ENCODE measurements around the gene PHC2.
"Not testable (repeated sequence)": the region's sequence is repeated elsewhere in the genome, so short reads cannot be mapped to it uniquely, and the experiment has no call there.

PHC2 gene

DNA sequence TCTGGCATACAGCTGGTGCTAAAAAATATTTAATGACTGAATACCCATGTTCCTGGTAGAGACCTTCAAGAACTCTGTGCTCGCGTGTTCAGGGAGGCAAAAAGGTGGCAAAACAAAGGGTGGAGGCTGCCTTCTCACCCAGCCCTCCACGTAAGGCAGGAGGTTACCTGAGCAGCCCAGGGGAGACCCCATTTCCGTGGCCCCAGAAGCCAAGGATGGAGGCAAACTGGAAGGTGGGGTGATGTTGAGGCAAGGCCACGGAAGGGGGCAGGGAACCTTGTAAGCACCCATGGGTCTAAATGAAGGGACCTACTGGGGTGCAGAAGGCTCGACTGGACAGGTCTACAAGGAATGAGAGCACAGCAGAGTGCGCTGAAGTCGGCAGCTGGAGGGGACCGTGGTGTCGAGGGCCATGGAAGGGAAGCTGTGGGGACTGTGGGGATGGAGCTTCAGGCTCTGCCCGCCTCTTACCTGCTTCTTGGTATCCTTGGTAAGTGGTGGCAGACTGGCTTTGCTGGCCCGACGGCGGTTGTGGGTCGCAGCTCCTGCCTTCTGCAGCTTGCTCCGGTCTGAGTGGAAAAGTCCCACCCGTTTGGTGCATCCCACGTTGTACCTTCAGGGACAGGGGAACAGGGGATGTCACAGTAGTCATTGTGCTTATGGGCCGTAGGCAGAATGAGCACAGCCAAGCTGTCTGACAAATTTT is 101.1 kb downstream of the PHC2 start:
- DNase-seq, result no peak

DNA sequence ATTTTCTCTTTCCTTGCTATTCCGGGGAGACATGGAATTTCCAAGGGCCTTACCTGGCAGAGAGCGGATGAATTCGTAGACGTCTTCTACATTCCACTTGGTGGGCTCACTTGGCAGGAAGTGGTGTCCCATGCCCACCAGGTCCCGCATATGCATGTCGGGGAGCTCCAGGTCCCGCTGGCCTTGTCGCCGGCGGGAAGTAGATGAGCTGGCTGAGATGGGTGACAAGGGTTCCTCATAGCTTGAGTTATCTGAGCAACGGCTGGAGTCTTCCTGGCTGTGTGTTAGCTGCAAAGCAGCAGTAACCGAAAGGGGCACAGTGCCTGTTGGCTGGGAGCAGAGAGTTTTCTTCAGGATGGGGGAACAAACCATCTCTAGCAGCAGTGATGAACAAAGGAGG is 102.1 kb downstream of the PHC2 start:
- DNase-seq, result peak; percentile 1

DNA sequence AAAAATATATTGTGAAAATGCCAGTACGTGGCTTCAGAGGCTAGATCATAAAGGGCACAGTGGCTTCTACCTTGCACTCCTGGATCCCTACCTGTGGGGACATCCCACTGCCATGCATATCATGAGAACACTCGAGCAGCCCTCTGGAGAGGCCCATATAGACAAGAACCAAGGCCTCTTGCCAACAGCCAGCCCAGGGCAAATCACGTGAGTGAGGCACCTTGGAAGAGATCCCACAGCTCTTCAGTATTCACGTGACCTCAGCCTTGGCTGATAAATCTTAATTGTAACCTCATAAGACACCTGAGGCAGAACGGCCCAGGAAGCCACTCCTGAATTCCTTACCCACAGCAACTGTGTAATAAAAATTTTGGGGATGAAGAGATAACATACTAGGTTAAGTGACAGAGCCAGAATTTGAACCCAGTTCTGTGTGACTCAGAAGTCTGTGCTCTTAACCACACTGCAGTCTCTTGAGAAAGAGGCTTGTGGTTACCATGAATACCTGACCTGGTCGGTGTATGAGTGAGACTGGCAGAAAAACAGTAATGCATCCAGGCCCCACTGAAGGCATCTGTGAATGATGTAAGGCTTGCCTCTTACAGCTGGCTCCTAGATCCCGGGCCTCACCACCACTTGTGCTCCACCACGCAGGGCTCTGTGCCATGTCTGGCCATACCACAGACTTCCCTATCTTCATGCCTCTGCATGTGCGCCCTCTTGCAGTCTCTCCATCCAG is 103.1 kb downstream of the PHC2 start:
- DNase-seq, result peak; percentile 97

DNA sequence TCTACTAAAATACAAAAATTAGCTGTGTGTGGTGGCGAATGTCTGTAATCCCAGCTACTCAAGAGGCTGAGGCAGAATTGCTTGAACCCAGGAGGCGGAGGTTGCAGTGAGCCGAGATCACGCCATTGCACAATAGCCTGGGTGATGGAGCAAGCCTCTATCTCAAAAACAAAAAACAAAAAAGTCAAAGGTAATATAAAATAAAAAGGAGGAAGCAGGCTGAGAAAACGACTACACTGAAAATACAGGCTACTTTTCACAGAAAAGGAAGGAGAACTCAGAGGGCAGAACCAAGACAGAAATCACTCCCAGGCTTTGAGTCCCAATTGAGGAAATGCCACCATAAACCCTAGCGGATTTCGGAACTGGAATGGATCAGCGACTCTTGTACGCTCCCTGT is 104.1 kb downstream of the PHC2 start:
- DNase-seq, result no peak

DNA sequence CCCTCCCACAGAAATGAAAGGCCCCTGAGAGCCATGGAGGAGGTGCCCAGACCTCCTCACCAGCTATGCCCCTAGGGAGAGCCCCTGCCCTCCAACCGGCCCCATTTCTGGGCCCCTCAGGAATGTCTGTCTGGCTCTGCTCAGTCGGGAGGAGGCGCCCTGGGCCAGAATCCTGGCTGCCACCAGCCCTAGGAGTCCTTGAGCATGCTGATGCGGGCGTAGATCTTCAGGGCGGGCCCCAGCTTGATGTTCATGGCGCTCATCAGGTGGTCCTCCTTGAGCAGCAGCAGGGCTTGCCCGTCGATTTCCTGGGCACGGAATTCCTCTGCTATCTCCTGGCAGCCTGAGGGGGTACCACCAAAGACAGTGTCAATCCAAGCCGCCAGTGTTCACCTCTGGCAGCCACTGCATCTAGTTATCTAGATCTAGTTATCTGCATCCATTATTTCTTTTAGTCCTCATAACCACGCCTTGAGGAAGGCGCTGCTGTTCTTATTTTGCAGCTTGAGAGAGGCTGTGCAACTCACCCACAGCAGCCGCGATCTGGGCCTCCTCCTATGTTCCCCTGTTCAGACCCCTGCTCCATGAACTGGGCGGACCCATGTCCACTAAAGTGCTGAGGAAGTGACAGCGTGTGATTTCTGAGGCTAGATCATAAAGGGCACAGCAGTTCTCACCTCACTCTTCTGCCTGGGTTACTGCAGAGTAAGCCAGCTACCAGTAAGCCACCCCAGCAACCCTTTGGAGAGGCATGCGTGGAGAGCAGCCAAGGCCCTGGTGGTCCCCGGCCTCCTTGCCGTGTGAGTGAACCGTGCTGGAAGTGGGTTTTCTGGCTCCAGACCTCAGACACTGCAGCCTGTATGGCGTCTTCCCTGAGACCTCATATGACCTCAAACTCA is 106.0 kb downstream of the PHC2 start:
- no peak for DNase-seq

DNA sequence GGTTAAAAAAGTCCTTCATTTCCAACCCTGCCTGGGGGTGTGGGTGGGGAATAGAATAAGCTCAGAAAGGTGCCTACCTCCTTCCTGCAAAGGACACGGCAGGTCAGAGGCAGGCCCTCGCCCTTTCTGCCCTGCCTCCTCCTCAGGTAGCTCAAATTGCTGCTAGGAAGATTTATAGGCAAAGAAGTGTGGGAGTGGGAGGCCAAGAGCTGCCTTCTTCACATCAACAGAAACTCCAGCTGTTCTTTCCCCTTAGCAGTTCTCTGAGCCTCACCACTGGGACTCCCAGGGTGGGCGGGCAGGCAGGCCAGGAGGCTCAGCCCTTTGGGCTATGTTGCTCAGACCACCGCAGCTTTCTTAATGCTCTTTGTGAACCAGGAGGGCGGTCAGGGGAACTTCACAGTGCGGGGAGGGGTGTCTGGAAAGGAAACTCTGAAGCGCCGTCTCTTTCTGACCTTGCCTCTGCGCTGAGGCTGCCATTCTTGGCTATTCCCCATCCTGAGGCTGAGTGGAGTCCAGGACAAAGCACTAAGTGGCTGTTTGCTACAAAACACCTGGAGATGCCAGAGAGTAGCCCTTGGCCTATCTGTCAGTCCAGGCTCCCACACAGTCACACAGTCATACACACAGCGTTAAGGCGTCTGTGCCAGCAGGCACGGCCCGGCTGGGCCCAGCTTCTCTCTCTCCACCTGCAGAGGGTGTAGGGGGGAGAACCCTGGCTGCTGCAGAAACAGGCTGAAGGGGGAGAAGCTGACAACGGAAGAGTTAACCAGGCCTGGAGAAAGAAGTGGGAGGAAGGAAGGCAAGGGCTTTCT is 107.0 kb downstream of the PHC2 start:
- DNase-seq, result no peak

DNA sequence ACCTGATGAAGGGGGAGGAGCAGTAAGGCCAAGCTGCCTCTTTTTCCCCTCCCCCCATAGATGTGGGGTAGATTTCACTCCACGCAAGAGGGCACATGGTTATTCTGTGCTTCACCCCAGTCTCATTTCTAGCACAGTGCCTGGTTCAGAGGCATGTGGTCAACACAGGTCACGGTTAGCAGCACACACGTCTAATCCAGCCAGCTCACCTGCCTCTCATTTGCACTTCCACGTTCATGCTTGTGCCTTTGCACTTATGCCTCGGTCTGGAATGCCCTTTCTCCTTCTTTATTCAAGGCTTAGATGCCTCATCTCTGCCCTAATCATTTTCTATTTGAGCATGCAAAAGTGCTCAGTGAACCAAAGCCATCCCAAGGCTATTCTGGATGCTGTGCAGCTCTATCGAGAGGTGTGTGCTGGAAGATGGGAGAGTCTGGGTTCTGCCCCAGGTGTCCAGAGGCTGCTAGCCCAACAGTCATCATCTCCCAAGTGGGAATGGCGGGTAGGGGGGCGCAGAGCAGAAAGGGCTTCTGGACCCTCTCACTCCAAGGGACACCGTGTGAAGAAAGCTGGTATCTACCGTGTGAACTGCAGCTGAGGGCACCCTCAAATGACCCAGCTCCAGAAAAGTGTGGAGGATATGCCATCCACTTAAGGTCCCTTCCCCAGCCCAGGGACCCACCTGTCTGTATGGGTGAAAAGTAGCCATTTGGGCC is 107.9 kb downstream of the PHC2 start:
- no peak for DNase-seq

DNA sequence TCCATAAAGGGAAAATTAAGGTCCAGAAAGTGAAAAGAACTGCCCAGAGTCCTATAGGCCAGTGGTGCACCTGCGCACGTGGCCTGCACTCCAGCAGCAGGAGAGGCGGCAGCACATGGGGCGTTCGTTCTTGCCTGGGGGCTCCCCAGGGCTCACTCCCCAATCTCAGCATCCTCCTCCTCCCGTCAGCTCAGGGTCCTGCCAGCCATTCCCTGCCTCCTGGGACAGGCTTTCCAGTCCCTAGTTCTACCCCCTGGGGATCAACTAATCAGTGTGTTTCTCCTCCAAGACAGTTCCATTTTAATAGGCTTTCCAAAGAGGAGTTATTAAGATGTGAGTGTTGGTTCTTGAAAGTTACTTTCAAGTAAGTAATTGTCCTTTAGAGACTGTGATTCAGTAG is 108.8 kb downstream of the PHC2 start:
- DNase-seq, result peak; percentile 1

DNA sequence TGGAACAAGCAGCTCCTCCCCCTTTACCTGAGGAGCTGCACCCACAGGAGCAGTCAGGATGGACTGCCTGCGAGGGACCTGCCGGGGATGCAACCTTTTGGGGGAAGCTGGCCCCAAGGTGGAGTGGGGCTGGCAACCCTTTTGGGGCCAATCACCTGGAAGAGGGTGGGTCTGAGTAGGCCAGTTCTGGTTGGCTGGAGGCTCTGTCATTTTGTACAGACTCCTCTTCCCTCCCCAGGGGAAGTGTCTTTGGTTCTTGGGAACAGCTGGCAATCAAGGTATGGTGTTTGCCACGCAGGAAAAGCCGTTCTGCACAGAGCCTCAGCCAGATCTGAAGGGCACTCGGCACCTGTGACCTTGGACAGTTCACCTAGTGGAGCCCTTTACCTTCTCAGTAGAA is 109.7 kb downstream of the PHC2 start:
- peak; percentile 1 for DNase-seq

DNA sequence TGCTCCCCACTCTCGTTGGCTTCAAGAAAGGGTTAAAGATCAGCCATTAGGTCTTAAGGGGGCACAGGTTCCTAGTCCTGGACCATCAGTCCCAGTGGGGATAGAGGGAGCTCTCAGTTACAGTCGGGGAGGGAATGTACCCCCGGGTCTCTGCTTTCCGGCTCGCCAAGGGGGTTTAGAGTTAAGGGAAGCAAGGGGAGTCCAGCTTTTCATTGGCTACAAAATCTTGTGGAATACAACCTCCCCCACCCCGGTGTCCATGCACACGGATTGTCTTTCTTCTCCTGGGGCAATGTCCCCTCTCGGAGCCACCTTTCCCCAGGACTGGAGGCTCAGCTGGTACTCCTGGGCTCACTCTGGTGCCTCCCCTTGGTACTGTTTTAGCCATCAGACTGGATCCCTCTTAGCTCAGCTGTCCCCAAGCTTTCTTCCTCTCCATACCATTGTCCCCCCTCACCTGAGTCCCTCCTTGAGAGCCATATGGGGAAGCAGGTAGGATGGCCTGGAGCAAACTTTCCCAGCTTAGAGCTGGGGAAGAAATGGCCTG is 110.2 kb downstream of the PHC2 start, which contains the start of gene A3GALT2:
Gene A3GALT2, minus strand, starts transcription at position 480 of the 547 bp plus-strand sequence. Its CDS starts 0 bp downstream, at position 480.
- peak; percentile 2 for DNase-seq

DNA sequence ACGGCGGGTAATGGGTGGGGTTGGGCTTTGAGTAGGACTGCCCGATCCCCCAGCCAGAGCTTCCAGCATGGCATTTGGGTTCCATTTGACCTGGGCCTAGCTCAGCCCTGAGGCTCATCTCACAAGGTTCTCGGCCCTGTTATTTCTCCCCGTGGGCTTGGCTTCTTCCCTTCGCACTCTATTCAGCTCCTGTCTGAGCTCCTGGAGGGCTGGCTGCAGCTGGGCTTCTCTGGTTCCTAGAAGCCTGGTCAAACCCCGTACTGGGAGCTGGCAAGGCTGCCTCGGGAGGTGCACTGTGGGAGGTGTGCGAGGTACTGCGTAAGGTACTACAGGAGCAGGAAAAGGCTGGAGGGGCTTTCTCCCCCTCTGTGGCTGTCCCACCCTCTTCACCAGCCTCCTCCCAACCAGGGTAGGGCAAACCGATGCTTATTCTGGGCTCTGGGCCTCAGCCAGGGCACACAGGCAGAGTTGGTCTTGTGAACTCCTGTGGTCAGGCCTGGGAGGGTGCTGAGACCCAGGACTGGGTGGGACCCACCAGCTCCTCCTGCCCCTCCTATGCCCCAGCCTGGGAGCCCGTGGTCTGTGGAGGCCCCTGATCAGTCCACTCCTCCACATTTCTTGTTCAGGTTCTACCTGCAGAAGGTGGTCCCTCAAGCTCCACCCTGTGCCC is 110.8 kb downstream of the PHC2 start:
- no peak for DNase-seq

DNA sequence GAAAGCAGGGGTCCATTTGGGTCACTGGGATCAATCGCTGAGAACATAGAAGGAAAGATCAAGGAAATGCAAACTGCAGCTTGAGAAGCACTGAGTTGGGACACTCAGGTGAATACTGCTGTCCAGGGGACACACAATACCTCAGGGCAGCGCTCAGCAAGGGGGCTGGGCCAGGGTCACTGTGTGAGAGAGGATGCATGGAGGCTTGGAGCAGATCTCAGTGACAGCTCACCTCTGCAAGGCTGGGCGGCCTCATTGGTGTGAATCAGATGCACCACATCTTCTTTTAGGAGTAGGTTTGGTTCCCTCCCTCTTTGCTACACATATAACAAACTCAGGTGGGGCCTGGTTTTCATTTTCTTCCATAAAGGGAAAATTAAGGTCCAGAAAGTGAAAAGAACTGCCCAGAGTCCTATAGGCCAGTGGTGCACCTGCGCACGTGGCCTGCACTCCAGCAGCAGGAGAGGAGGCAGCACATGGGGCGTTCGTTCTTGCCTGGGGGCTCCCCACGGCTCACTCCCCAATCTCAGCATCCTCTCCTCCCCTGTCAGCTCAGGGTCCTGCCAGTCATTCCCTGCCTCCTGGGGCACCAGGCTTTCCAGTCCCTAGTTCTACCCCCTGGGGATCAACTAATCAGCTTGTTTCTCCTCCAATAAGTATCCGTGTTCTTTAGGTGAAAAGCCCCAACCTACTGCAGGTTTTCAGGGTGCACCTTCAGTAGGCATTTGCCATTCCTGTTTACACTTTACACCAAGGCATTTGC is 111.5 kb downstream of the PHC2 start:
- DNase-seq, result peak; percentile 0

DNA sequence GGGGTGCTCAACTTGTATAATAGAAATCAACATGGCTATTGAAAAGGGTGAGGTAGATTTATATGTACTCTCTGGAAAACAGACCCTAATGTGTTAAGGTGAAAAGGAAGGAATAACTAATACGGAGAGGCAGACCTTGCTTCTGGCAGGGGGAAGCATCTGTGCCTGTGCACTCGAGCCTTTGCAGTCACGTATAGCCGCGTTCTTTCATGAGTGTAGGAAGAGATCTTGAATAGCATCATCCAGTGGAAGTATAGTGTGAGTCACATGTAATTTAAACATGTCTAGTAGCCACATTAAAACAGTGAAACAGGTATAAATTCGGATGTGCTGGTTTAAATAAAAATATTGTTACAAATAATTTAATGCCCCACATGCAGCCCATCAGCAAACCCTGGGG is 112.9 kb downstream of the PHC2 start:
- peak; percentile 0 for DNase-seq

DNA sequence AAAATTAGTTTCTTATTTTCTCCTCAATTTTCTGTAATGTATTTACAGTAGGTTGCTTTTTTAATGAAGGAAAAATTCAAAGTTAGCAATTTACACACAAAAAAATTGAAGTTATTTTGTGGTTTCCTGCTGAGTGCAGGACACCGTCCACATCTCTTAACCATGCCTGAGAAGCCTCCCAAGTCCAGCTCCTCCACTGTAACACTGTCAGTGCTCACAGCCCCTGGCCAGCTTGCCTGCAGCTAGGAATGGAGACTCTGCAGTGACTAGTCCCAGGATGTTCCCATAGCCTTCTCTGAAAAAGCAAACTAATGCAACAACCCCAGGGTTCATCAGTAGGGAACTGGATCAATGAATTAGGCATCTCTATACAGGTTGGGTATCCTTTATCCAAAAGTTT is 113.5 kb downstream of the PHC2 start:
- DNase-seq, result no peak

DNA sequence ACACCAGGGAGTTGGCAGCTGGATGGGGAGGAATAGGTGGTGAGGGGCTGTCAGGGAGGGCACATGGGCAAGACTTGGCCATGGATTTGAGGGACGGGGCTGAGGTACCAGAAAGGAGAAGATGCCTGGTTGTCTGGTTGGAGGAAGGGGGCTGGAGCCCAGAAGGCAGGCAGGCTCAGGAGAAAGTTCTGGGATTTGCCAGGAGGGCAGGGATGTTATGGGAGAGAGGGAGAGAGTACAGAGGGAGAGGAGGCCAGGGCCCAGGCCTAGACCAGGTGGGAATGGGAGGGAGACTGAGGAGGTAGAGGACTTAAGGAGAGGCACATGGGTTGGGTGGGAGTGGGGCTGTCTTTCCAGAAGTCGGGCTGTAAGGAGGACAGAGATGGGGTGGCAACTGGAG is 114.3 kb downstream of the PHC2 start:
- no peak for DNase-seq

DNA sequence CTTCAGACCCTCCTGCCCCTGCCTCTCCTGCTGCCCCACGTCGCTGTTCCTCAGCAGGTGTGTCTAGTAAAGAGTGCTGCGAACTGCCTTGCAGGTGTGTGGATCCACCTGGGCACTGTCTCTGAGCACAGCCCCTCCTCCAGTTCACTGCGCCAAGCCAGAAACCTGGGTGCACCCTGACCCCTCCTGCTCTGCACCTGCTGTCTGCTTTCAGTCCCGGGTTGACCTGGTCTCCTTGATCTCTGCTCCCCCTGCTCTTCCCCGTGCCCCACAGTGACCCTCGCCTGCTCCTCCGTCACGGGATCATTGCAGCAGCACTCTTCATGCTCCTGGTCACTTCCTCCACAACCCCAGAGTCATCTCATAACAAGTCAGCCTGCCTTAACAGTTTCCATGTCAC is 116.5 kb downstream of the PHC2 start:
- no peak for DNase-seq

DNA sequence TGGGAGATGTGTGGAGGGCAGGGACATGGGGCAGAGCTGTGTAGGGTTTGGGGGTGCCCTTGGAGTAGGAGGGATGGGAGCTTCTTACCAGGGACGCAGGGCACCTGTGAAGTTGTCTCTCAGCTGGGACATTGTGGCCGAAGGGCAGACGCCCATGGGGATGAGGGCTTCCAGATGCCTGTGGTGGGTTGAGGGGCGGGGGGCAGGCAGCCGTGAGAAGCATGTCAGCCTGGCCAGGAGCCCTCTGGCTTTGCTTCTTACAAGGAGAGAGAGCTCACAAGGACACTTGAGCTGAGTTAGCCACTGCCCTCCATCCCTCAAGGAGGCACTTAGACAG is 118.5 kb downstream of the PHC2 start:
- no peak for DNase-seq

DNA sequence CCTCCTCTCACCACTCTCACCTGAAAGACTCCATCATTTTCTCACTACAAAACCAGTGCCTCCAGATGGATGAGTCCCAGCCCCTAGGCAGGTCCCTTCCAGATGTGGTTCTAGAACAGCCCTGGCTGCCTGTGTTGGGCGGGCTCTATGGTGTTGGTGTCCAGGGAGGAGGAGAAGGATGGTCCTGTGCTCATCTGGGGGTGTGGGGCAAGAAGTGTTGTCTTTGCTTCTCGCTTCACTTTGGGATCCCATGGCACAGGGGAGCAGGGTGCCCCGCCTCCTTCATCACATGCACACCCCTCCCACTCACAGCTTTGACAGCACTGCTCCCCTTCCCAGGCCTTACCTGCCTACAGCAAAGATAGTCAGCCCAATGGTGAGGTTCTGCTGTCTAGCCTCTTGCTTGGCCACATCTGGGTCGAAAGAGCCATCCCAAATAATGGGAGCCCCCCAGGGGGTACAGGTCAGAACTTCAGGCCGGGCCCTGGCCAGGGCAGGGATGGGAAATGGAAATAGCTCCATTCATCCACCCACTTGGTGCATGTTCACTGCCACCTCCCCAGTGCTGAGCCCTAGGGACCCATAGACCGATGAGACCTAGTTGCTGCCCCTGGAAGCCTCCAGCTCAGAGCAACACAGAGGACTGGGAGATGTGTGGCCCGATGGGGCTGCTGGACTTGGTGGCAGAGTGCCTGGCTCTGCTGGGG is 119.0 kb downstream of the PHC2 start:
- no peak for DNase-seq

DNA sequence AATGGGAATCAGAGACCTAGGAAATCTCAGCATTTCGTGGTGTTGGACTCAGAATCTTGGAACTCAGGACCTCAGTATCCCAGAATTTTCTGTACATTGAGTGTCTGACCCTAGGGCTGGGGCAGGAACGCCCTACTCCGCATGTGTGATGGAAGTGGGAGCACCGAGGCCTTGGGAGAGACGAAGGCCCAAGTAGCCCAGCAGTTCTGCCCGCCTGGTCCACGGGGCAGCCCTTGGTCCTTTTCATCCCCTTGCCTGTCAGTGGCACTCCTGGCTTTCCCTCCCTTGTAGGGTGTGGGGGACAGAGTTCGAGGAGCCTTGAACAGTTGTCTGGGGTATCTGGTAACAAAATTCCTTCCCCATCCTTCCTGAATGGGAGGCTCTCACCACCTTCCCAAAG is 120.2 kb downstream of the PHC2 start:
- no peak for DNase-seq

DNA sequence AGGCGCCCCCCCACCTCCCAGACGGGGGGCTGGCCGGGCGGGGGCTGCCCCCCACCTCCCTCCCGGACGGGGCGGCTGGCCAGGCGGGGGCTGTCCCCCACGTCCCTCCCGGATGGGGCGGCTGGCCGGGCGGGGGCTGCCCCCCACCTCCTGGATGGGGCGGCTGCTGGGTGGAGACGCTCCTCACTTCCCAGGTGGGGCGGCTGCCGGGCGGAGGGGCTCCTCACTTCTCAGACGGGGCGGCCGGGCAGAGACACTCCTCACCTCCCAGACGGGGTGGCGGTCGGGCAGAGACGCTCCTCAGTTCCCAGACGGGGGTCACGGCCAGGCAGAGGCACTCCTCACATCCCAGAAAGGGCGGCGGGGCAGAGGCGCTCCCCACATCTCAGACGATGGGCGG is 121.5 kb downstream of the PHC2 start:
- DNase-seq, result not testable (repeated sequence)

Data from HCEC 1CT (cell line).